VCaP (cell line): Measurements from ENCODE around the gene BCR.

Source experiments
- H3K27ac ChIP-seq: fragments of 450-650 bp; 2 replicates; pipeline ENCODE4 v1.5.1; 2017
- TF ChIP-seq, protein P1 (sequence below): fragments of 450-650 bp; conservative IDR thresholded peaks from 2 replicates; pipeline ENCODE4 v1.5.1; 2017; ENCODE audit warnings: mild to moderate bottlenecking, moderate library complexity

The BCR gene

DNA sequence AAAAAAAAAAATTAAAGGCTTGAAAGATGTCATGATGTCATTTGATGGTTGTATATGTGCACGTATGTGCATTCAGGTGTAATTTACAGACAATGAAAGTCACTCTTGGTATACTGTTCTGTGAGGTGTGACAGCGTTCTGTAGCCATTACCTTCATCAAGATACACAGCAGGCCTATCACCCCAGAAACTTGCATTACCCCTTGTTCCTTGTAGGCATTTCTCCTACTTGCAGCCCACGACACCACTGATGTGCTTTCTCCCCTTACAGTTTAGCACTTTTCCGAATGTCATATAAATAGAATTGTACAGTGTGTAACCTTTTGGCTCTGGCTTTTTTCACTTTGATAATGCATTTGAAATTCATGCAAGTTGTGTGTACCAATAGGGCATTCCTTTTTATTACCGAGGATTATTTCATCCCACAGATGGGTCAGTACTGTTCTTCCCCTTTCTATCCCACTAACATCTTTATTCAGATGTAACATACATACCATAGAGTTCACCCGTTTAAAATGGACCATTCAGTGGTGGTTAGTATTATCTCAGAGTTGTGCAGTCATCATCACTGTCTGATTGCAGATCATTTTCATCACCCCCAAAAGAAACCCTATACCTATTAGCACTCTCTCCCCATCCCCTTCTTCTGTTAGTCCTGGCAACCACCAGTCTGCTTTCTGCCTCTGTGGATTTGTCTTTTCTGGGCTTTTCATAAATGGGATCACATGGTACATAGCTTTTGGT, 30.3 kb downstream of the BCR start:
- TF ChIP-seq, protein P1, sequence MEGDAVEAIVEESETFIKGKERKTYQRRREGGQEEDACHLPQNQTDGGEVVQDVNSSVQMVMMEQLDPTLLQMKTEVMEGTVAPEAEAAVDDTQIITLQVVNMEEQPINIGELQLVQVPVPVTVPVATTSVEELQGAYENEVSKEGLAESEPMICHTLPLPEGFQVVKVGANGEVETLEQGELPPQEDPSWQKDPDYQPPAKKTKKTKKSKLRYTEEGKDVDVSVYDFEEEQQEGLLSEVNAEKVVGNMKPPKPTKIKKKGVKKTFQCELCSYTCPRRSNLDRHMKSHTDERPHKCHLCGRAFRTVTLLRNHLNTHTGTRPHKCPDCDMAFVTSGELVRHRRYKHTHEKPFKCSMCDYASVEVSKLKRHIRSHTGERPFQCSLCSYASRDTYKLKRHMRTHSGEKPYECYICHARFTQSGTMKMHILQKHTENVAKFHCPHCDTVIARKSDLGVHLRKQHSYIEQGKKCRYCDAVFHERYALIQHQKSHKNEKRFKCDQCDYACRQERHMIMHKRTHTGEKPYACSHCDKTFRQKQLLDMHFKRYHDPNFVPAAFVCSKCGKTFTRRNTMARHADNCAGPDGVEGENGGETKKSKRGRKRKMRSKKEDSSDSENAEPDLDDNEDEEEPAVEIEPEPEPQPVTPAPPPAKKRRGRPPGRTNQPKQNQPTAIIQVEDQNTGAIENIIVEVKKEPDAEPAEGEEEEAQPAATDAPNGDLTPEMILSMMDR: no peak
- no peak overlapping the region for H3K27ac ChIP-seq

DNA sequence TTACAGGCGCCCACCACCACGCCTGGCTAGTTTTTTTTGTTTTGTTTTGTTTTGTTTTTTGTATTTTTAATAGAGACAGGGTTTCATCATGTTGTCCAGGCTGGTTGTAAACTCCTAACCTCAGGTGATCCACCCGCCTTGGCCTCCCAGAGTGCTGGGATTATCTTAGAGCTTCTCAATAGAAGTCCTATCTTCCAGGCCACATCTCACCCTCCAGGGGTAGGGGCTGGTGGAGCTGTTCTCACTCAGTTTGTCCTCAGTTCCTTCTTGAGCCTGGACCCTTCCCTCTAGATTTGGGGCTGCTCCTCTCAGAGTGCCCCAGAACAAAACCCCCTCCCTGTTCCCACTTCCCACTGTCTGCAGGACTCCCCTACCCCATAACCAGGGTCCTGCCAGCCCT, 31.3 kb downstream of the BCR start:
- TF ChIP-seq, protein P1: no peak
- no peak overlapping the region for H3K27ac ChIP-seq

DNA sequence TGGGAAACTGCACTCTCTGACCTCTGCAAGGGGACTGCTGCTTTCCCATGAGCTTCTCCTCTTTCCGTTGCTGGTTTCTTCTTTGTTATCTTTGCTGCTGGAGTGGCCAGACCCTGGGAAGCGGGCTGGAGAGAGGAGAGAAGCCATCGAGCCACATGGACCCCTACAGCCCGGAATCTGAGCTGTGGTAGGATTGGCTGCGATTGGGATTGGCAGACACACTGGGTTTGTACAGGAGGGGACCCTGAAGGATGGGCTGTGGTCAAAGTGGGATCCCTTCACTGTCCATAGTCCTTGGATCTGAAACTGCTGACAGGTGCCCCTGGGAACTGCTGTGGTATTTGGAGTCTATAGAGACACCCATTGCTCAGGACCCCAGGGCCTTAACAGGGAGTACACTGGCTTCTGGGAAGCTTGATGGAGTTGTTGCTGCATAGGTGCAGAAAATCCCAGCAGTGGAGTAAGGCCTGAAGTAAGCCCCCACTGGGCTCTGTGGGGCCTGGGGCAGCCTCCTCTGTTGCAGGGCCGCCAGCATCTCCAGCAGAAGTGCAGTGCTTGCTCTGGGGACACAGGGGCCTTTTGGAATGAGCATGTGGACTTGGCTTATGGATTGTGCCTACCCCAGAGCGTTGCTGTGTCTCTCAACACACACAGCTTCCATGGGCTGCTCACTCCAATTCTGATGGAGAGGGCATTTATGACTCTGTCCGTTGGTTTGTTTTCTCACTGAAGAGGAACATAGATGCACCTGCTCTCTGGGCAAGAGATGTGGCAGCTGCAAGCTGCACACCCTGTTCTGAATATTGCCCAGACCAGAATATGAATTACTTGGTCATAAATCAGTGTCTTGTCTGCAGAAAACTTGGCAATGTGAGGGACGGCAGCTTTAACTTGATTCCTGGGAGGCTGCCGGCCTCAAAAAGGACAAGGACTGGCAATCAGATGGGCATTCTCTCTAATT, 32.0 kb downstream of the BCR start:
- TF ChIP-seq, protein P1: no peak
- H3K27ac ChIP-seq: no peak overlapping the region

DNA sequence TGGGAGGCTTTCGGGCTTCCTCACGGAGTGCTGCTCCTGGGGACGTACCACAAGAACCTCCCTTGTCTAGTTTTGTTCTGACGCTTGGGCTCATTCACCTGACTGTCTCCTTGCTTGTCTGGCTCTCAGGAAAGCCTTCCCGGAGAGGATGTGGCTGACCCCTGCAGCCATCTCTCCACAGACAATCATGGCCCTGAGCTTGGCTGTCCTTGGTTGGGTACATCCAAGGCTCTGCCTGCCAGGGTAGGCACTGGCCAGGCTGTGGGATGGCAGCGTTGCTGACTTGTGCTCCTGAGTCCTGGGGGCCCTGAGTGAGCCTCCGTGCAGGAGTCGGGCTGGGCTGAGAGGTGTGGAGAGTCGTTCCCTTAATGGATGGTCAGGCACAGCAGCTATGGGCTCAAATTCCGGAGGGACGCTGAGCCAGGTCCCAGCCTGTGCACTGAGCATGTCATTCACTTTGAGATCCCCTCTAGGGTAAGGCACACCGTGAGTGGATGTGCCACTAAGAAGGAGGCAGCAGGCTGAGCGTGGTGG, 32.8 kb downstream of the BCR start:
- no peak overlapping the region for H3K27ac ChIP-seq
- TF ChIP-seq, protein P1: no peak

DNA sequence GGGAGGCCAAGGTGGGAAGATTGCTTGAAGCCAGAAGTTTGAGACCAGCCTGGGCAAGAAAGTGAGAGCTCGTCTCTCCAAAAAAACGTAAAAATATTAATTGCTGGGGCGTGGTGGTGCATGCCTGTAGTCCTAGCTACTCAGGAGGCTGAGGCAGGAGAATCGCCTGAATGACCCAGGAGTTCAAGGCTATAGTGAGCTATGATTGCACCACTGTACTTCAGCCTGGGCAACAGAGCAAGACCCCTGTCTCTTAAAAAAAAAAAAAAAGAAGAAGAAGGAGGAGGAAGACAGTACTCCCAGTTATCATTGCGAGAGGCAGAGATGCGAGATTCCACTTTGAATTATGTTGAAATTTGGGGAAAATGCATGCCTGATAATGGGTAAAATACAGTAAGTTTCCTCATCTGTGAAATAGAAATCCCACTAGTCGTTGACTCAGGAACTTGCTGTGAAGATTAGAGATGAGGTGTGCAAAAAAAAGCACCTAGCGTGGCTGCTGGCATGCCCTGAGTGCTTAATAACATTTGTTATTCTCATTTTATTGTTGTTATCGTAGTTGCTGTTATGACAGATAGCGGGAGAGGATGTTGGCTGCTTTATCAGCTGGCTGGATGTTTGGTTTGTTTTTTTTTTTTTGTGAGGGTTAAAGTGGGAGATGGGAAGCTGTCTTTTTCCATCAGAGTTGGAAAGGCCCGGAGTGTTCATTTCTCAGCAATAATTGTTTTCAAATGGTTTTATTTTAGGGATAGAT, 33.4 kb downstream of the BCR start:
- no peak overlapping the region for H3K27ac ChIP-seq
- TF ChIP-seq, protein P1: no peak

DNA sequence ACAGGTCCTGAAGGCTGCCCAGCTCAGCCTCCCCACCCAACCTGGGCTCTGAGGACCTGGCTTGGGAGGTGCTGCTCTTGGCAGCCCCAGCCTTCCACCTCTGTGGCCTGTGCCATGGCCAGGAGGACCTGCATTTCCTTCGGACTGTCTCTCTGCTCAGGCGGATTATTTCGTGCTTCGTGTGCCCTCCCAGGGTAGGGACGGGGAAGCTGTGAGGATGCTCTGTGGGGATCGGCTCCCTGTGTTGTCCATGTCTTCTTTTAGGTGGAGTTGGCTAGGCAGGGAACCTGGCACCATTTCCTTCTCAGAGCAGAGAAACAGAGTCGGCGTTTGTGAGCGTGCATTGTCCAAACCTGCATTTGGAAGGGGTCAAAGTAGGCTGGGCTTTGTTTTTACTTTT, 34.1 kb downstream of the BCR start:
- H3K27ac ChIP-seq: no peak overlapping the region
- TF ChIP-seq, protein P1: no peak
